Measurements from ENCODE around the gene SYMPK.

The SYMPK gene

DNA sequence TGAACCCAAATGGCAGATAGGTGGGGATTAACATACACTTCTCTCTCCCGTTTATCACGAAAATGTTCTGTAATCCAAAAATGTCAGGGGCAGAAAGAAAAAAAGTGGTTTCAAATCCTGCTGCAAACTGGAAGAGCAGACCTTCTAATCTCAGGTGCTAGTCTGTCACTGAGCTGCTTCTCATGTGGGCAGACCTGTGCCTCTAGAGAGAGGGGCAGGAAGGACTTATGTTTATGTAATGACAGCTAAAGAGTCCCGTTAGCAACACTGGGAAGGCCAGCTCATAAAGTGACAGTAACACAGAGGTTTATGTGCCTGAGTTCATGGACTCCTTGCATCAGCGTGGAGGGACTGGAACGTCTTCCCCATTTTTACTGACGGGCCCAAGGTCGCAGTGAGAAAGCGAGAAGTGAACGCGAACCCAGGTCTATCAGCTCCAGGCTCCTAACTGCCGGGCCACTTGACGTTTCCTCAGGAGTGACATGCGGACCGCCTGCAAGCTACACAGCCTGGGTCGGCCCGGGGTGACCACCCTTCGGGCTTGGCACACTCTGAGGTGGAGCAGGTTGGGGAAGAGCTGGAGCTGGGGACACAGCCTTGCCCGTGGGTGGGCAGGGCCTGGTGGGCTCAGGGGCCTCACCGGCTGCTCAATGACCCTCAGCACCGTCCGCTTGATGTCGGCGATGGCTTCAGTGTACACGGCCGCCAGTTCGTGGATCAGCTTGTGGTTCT is 38.2 kb downstream of the SYMPK start:
- no peak for DNase-seq

DNA sequence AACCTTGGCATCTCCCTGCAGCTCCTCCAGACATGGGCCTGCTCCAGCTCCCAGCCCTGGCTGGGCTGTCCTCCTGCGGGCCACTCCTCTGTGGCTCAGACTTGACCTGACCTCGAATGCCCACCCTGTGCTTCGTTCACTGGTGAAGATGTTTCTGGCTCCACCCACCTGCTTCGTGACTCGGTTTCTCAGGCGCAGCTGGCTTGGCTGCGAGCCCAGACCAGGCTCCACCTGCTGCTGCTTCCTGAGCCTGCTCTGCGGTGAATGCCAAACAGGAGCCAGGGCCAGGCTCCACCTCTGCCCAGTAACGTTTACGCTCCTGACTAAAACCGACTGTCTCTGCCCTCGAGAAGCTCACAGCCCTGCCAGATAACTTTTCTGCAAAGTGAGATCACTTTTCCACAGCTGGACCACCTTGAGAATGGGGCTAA is 38.9 kb downstream of the SYMPK start:
- no peak for DNase-seq

DNA sequence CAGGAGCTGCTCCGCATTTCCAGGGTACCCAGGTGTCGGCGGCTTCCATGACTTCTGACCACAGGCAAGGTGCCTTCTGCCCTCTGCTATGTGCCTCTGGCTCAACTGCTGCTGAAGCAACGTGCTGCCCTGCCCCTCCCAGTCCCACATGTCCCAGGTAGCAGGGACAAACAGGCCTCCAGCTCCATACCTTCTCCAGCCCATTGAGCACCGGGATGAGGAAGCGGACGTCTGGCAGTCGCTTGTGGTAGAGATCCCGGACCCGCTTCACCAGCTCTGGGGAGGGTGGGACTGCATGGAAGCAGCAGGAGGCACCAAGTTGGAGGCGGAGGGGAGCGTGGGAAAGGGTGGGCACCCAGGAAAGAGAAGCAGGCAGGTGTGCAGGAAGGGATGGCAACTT is 39.8 kb downstream of the SYMPK start:
- DNase-seq = no peak

DNA sequence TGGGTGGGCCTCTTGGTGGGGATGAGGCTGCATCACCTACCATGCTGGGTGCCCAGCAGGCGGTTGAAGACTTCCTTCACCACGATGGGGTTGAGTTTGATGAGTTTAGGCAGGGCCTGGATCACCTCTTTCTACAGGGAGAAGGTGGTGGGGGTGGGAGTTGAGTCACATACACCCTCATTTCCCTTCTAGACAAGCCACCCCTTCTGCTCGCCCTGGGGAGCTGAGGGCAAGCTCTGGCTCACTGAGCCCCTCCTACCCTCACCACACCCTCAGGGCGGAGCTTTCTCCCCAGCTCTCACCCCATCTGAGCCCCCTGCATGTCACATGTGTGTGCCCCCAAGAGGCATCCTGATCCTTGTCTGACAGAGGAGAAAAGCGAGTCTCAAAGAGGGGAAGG is 40.2 kb downstream of the SYMPK start:
- DNase-seq = no peak

DNA sequence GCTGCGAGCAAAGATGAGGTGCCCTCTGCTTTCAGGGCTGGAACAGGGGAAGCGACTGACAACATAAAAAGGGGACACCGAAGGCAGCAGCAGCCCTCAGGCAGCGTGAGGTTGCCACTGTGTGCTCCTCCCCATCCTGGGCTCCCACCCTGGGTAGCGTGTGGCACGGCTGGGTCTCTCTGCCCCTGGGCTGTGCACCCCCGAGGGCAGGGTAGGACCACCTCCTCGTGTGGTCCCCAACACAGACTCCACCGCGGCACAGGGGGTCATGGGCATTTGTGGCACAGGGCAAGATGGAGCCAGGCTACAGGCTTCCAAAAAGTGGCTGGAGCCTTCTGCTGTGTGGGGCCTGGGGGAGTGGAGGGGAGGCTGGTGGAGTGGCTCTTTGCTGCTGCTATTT is 41.4 kb downstream of the SYMPK start:
- DNase-seq = no peak

DNA sequence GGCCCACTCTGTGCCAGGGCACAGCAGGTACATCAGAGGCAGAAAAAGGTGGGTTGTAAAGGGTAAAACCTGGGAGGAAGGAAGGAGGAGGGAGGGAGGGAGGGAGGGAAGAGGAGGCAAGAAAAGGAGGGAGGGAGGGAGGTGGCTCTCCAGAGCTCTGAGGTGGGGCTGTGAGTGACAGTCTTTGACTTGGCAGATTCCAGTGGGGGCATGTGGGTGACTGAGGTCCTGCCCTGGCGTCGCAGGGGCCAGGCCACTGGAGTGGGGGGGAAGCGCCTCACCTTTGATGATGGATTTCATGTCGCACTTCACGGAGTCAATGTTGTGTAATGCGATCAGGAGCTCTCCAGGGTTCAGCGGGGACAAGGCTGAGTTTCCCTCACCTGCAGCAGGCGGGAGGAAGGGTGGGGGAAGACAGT is 41.8 kb downstream of the SYMPK start:
- no peak for DNase-seq

DNA sequence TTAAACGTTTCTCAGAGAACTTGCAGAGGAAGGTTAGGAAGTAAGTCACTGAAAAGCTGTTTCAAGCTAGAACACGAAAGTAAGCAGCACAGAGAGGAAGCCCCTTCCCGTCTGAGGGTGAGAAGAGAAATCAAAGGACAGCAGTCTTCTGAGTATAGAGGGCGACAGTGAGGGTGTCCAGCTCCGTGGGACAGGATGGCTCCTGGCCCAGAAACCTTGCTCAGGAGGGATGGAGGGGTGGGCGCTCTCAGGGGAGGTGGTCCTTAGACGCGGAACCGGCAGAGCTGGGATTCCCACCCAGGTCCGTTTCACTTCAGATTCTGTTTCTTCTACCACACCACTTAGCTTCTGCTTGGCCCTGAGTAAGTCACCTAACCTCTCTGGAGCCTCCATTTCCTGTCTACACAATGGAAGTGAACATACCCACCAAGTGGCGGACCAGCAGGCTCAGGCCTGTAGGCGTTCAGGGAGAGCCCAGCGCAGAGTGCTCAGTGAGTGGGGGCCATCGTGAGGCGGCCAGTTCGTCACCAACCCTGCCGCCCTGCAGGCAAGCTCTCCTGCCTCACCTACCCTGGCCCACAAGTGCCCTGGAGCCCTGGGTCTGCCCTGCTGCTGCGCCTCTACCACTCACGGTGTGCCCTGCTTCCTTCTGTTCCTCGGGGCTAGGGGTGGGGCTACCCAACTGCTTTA is 42.4 kb downstream of the SYMPK start:
- no peak for DNase-seq

DNA sequence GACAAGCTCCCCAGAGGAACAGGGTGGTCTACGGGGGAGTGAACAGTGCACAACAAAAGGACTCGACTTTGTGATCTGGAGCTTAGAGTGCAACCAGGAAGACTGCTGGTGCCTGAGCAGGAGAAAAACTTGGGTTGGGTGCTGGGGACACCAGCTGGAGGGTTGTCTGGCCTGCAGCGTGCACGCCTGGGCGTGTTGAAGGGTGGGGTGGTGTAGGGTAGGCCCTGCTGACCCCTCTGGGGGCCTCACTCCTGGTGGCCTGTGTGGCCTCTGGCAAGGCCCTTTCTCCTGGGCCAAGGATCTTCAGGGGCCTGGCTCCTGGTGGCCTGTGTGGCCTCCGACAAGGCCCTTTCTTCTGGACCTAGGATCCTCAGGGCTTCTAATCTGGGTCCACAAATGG is 43.2 kb downstream of the SYMPK start:
- no peak for DNase-seq

DNA sequence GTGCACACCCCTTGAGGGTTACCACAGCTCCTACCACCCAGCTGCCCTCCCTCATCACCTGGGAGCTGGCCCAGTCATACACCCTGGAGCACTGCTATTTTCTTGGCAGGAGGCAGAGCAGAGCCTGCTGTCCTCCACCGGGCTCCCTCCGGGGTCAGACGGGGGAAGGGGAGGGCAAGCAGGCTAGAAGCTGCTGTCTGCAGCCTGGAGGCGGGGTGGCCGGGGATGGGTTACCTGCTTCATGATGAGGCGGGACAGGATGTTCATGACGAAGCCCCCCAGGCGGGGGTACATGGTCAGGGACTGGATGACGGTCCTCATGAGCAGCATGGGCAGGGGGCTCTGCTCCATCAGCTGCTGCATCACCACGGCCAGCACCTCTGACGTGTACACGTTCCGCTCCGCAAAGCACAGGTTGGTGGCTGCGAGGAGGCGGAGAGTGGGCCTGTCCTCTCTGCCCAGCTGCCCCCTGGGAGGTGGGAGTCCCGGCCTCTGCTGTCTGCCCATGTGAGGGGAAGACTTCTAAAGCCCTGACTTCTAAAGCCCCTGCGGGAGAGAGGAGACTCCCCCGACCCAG is 45.1 kb downstream of the SYMPK start:
- no peak for DNase-seq

DNA sequence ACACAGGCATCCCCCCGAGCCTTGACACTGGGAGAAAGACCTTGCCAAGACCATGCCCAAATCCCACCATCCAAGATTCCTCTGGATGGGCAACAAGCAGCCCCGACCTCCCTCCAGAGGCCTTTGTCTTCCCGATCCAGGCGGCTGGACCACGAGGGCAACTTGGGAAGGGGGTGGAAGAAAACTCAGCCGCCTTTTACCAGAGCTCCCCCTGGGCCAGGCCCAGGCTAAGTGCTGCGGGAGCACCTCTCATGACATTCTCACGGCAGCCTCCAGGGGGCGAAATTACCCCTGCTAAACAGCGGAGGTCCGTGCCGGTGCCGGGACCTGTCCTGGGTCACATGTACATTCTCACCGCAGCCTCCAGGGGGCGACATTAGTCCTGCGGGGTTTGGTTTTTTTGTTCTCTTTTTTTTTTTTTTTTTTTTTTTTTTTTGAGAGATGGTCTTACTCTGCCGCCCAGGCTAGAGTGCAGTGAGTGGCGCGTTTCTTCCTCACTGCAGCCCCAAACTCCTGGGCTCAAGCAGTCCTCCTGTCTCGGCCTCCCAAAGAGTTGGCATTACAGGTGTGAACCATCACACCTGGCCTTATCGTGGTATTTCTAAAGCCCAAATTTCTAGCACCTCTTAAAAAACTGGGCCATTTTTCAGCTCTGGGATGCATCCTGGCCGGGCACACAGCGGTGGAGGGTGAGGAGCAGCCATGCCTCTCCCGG is 45.8 kb downstream of the SYMPK start:
- peak; percentile 98 to 99 for DNase-seq

DNA sequence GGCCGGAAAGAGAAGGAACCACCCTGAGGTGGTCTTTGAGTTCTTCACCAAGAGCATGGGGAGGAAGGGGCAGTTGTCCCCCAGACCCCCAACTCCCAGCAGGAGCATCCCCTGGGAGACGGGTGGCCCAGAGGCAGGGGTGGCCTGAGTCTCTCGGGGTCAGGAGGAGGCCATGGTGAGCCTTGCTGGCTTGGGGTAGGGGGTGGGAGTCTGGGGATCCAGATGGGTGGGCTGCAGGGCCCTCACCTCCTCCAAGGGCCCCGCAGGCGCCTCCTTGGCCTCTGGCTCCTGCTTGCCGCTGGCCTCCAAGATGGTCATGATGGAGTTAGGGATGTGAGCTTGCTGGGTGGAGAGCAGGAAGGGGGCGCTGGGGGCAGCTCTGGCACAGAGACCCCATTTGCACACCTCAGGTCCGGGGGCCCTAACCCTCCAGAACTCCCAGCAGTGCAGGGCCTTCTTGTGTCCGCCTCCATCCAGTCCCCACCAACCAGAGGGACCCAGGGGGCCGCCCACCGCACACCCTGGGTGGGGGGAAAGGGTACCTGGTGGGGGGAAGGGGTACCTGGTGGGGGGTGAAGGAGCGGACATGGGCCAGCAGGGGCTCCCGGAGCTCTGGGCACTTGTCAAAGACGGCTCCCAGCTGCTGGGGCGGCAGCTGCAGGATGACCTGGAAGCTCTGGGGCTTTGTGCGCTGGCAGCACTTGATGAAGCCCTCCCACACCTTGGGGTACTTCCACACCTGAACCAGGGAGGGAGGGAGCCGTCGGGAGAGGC is 46.5 kb downstream of the SYMPK start:
- no peak for DNase-seq

DNA sequence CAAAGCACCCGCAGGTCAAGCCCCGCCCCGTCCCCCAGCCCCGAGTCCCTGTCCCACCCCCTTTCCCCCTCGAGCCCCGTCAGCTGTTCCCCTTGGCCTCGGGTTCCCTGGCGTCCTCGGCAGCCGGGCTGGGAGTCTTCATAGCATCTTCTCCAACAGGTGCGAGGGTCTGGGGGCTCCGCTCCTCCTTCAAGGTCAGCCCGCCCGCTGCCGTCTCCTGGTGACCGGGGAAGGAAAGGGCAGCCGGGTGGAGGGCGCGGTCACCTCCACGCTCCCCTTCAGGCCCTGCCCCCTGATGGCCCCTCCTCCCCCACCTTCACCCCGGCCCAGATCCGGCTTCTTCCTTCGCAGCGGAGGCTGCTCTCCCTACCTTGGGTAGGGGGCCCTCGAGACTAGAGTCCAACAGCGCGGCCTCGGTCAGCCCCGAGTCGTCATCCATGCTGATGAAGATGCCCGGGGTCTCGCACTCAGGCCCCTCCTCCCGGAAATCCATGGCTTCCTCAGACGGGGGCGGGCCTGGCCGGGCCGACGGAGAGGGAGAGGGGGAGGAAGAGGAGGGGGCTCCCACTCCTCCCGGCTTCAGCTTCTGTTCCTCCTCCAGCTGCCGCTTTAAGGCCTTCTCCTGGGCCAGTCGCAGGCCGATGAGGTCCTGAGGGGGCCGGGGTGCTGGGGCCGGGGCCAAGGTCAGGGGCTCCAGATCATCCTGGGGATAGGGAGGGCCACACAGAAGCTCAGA is 47.3 kb downstream of the SYMPK start:
- no peak for DNase-seq

DNA sequence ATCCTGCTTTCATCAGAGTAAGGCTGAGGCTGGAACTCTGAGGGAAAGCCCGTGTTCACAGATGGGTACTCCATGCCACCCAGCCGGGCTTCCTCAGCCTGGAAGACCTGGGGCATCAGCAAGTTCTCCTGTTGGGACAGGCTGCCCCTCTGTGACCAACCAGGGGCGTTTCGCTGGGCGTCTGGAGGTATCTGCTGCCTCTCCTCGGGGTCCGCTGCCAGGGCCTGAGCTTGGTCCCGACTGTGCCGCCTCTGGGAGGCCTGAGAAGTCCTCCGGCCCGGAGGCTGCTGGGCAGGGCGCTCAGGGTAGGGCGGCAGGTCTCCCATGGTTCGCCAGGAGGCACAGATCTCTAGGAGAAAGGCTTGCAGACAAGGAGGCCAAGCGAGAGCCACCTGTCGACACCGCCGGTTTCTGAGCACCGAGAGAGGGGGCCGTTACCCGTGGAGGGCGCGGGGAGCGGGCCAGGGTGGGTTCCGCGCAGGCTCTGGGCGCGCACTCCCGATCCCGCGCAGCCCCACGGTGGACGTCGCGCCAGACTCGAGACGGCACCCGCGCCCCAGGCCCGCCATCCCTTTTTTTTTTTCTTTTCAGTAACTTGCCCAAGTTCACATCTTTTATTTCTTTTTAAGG is 48.0 kb downstream of the SYMPK start, which contains the start of gene RSPH6A:
Gene RSPH6A, minus strand, starts transcription at position 458 of the 630 bp plus-strand sequence. Its CDS starts 132 bp downstream, at position 326.
- DNase-seq = no peak

DNA sequence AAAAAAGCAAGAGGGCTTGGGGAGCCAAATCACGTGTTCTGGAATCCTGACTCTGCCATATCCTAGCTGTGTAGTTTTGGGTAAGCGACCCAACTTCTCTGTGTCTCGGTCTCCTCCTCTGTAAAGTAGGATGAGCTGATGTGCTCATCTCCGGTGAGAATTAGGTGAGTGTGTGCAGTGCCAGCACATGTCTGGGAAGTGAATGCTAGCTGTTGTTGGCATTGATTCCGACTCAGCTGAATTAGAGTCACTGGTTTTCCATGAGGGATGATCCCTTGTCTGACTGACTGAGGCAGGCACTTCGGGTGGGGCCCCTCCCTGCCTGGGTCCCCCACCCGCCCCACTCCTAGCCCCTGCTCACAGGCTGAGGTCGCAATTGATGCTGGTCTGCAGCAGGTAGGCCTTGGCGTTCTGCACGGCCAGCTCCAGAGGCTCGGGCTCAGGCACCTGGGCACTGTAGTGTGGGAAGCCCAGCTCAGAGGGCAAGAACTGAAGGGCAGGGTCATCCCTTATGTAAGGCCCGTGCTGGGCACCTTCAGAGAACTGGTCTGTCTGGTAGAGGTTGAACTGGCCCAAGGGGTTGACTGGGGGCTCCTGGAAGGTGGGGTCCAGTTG is 48.7 kb downstream of the SYMPK start:
- no peak for DNase-seq

DNA sequence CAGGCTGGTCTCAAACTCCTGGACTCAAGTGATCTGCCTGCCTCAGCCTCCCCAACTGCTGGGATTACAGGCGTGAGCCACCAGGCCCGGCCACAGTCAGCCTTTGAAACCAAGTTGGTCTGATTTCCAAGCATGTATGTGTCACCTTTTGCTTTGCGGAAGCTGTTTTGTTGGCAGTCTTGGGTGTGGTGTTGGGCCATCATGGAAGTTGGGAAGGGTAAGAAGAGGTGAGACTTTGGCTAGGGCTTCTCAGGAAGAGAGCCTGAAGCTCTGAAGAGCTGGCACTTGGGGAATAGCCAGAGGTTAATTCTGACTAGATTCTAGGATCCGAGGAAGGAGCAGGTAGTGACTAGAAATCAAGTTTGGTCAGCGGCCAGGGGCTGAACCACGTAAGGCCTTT is 50.6 kb downstream of the SYMPK start:
- no peak for DNase-seq

DNA sequence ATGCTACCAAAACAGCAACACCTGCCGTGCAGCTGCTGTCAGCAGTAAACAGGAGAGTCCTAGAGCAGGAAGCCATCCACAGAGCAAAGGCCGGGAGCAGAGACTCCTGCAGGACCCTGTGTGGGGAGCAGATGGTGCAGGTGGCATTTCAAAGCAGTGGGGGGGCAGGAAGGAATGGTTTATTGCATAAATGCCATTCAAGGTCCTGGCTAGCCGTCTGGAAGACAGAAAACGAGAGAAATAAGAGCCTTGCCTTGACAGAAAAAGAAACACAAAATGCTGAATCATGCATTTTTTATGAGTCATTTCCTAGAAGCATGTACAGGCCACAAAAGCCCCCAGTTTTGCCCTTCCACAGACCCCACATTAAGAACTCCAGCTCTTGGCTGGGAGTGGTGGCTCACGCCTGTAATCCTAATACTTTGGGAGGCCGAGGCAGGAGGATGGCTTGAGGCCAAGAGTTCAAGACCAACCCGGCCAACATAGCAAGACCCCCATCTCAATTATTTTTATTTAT is 53.2 kb downstream of the SYMPK start:
- DNase-seq = no peak

DNA sequence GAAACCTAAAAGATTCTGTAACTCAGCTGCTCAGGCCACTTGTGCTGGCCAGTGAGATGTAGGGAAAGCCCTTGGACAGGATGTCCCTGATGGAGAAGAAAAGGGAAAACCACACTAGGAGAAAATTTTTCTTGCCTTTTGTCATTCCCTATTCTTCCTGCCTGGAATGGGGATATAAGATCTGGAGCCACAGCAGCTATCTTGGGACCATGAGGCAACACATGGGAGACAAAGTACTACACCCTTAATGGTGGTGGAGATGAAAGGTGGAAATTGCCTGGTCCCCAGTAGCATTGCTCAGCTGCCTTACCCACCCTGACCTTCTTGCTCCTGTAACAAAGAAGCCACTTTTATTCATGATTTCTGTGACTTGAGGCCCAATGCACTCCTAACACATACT is 57.2 kb downstream of the SYMPK start:
- DNase-seq = no peak

DNA sequence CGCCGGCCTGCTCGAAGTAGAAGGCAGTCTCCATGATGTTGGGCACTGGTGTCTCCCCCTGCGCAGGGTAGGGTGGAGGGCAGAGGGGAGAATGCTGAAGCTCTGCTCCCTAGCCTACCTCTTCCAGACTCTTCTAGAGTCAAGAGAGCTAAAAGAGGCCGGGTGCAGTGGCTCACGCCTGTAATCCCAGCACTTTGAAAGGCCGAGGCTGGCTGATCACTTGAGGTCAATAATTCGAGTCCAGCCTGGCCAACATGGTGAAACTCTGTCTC is 58.1 kb downstream of the SYMPK start:
- no peak for DNase-seq

DNA sequence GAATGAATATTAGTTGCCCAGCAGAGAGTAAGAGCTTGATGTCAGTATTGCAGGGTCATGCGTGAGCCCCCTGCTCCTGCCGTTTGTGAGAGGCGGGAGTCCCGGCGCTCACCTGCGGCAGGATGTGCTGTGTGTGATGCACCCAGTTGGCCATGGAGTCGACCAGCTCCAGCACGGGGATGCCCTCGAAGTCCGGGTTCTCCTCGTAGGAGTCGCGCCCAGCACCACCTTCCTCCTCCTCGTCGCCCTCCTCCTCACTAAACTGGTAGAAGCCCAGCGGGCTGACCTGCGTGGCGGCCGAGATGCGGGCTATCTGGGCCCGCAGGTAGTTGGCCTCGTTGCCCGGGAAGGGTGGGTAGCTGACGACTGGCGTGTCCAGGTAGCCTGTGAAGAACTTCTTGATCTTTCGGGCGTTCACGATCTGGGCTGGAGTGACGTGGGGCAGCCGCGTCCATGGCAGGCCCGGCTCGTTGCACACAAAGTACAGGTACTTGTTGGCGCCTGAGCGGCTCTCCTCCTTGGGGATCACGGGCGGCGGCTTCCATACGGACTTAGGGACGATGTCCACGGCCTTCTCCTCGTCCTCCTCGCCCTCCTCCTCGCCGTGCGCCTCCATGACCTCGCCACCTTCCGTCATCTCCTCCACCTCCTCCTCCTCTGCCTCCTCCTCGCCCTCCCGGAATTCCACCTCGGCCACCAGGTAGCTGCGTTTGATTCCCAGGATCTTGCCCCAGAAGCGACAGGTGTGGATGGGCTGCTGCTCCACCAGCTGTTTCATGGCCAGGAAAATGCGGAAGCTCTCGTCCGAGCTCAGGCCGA is 58.6 kb downstream of the SYMPK start:
- no peak for DNase-seq

DNA sequence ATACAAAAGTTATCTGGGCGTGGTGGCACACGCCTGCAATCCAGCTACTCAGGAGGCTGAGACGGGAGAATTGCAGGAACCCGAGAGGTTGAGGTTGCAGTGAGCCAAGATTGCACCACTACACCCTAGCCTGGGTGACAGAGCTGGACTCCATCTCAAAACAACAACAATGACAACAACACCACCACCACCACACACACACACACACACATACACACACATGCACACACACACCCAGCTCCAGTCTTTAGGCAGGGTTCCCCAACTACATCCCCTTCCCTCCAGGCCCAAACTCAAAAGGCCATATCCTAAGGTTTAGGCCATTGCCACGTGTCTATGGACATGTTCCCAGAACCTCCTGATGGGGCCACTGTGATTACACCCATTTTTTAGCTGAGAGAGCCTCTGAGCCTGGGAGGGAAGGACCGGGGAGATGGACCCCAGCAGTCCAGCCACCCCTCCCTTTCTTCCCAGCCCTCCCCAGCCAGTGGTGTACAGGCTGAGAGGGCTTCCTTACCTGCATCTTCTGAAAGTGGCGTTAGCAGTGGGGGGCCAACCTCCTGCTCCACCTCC is 61.3 kb downstream of the SYMPK start:
- no peak for DNase-seq
